ENCODE measurements around the gene USP6NL. TPM values are rescaled to one million over a fixed set of nuclear protein-coding genes. Genes with fewer than 3 reads are reported as not detected.

Gene USP6NL
- total RNA-seq, 1 experiment from 2014 or later, result 24.6 TPM

DNA sequence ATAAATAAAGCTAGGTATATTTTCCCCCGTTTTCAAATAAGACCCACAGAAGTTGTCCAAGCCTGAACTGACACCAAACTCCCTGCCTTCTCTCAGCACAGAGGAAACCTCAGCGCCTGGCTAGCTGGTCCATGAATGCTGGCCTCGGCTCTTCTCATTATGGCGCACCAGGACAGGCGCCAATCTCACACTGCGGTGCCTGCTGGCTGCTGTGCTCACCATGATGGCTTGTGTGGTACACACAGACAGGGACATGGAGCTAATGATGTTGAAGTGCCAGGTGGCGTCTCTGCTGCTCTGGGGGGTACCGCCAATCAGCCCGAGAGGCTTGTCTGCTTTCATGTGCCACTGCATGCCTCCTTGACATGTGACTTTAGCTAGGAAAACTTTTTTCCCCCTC lies 43.2 kb upstream of the USP6NL start:
- ChIA-PET CTCF (no interaction called here), RAD21 (ENCODE audit: low non-redundant PET in 1 of 2, low total read pairs in 2 of 2, uncharacterized antibody in 2 of 2, unreplicated experiment in 2 of 2) (no interaction called here), POLR2A (no interaction called here)
- Histone ChIP-seq H3K27me3 (ENCODE audit: insufficient read depth, low read length) (no peaks in the 10 kb centered on the region), H3K79me2 (ENCODE audit: insufficient read depth, low read length) (no peaks in the 10 kb centered on the region), H4K20me1 (ENCODE audit: insufficient read depth) (no peaks in the 10 kb centered on the region), H3K9me2 (ENCODE audit: insufficient read depth) (no peaks in the 10 kb centered on the region), H3K4me3 (replicated peaks in 1 of 2; ENCODE audit: low read depth in 1 of 2, low read length in 2 of 2) (no peak overlapping the region), H3K27ac (ENCODE audit: low read depth, low read length) (no peak overlapping the region), H3K4me1 (ENCODE audit: control insufficient read depth in 1 of 2, insufficient read depth in 2 of 2, low read length in 2 of 2) (peaks cover 4 to 28% of the 10 kb centered on the region in 2 experiments; a peak in 3 of 4 replicates), H2AFZ (ENCODE audit: low read depth, low read length, poor library complexity, severe bottlenecking) (no peak overlapping the region), H3K9me3 (ENCODE audit: control insufficient read depth in 1 of 2, insufficient read depth in 1 of 2, low read depth in 1 of 2, low read length in 2 of 2) (no peaks in the 10 kb centered on the region), H3K36me3 (ENCODE audit: control insufficient read depth in 1 of 2, insufficient read depth in 2 of 2, low read length in 2 of 2) (no peaks in the 10 kb centered on the region), H3K4me2 (ENCODE audit: low read length) (no peak overlapping the region), H3K9ac (ENCODE audit: low read length) (no peak overlapping the region)
- DNase-seq (ENCODE audit: low read depth, low spot score) (no peak), ATAC-seq (no peak)
- no peak for TF ChIP-seq POLR2A (IDR thresholded peaks at IDR 0.05; ENCODE audit: borderline replicate concordance, extremely low read depth, insufficient read depth, insufficient read length)
- no peak for TF ChIP-seq SRF (IDR thresholded peaks at IDR 0.05; ENCODE audit: low read depth)
- no peak for TF ChIP-seq POLR2AphosphoS5 (IDR thresholded peaks at IDR 0.05; ENCODE audit: low read depth, low read length)
- TF ChIP-seq JUND (IDR thresholded peaks at IDR 0.05), result no peak
- TF ChIP-seq ZNF274 (IDR thresholded peaks at IDR 0.05; ENCODE audit: low read depth, low read length), result no peak
- no peak for TF ChIP-seq SP1 (IDR thresholded peaks at IDR 0.05; ENCODE audit: low read depth)
- TF ChIP-seq ZFX (IDR thresholded peaks at IDR 0.05), result no peak
- TF ChIP-seq, protein P1, sequence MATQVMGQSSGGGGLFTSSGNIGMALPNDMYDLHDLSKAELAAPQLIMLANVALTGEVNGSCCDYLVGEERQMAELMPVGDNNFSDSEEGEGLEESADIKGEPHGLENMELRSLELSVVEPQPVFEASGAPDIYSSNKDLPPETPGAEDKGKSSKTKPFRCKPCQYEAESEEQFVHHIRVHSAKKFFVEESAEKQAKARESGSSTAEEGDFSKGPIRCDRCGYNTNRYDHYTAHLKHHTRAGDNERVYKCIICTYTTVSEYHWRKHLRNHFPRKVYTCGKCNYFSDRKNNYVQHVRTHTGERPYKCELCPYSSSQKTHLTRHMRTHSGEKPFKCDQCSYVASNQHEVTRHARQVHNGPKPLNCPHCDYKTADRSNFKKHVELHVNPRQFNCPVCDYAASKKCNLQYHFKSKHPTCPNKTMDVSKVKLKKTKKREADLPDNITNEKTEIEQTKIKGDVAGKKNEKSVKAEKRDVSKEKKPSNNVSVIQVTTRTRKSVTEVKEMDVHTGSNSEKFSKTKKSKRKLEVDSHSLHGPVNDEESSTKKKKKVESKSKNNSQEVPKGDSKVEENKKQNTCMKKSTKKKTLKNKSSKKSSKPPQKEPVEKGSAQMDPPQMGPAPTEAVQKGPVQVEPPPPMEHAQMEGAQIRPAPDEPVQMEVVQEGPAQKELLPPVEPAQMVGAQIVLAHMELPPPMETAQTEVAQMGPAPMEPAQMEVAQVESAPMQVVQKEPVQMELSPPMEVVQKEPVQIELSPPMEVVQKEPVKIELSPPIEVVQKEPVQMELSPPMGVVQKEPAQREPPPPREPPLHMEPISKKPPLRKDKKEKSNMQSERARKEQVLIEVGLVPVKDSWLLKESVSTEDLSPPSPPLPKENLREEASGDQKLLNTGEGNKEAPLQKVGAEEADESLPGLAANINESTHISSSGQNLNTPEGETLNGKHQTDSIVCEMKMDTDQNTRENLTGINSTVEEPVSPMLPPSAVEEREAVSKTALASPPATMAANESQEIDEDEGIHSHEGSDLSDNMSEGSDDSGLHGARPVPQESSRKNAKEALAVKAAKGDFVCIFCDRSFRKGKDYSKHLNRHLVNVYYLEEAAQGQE (IDR thresholded peaks at IDR 0.05; ENCODE audit: low read depth), result no peak
- TF ChIP-seq ELF1 (IDR thresholded peaks at IDR 0.05; ENCODE audit: borderline replicate concordance, low read depth), result no peak
- TF ChIP-seq EZH2phosphoT487 (IDR thresholded peaks at IDR 0.05; ENCODE audit: borderline replicate concordance), result no peak
- TF ChIP-seq, protein P2, sequence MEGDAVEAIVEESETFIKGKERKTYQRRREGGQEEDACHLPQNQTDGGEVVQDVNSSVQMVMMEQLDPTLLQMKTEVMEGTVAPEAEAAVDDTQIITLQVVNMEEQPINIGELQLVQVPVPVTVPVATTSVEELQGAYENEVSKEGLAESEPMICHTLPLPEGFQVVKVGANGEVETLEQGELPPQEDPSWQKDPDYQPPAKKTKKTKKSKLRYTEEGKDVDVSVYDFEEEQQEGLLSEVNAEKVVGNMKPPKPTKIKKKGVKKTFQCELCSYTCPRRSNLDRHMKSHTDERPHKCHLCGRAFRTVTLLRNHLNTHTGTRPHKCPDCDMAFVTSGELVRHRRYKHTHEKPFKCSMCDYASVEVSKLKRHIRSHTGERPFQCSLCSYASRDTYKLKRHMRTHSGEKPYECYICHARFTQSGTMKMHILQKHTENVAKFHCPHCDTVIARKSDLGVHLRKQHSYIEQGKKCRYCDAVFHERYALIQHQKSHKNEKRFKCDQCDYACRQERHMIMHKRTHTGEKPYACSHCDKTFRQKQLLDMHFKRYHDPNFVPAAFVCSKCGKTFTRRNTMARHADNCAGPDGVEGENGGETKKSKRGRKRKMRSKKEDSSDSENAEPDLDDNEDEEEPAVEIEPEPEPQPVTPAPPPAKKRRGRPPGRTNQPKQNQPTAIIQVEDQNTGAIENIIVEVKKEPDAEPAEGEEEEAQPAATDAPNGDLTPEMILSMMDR (IDR thresholded peaks at IDR 0.05 in 2 of 3, conservative IDR thresholded peaks at IDR 0.05 in 1 of 3; ENCODE audit: borderline replicate concordance in 1 of 3, insufficient read depth in 1 of 3, low read depth in 2 of 3, low read length in 2 of 3), result no peak
- BruUV-seq (replicated peaks), result no TSS peak
- intact Hi-C loops (cut with micrococcal nuclease), result no loop called here
